GM12874 (cell line): ENCODE data around the gene ADGRD2.

Source experiments
- TF ChIP-seq, protein P1 (sequence below): IDR thresholded peaks from 2 replicates; pipeline ENCODE4 v1.5.1; 2011; ENCODE audit warnings: low read depth, mild to moderate bottlenecking, control low read depth, low read length, moderate library complexity; ENCODE audit not compliant: insufficient read depth

Gene ADGRD2

DNA sequence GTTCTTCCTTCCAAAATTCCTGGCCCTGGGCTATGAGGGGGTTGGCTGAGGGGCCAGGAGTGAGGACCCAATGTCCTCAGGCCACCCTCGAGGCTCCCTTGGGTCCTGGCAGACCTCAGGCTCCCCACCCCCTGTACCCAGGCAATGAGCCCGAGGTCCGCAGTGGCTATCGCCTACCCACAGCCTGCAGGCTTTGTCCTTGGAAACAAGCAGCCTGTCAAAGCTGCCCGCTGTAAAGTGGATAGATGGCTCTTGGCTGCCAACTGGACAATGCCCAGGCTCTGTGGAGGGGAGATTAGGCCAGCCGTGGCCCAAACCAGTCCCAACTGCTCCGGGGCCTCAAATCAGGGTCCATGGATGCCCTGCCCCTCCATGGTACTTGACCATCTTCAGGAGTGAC, 2.2 kb upstream of the ADGRD2 start:
- TF ChIP-seq, protein P1, sequence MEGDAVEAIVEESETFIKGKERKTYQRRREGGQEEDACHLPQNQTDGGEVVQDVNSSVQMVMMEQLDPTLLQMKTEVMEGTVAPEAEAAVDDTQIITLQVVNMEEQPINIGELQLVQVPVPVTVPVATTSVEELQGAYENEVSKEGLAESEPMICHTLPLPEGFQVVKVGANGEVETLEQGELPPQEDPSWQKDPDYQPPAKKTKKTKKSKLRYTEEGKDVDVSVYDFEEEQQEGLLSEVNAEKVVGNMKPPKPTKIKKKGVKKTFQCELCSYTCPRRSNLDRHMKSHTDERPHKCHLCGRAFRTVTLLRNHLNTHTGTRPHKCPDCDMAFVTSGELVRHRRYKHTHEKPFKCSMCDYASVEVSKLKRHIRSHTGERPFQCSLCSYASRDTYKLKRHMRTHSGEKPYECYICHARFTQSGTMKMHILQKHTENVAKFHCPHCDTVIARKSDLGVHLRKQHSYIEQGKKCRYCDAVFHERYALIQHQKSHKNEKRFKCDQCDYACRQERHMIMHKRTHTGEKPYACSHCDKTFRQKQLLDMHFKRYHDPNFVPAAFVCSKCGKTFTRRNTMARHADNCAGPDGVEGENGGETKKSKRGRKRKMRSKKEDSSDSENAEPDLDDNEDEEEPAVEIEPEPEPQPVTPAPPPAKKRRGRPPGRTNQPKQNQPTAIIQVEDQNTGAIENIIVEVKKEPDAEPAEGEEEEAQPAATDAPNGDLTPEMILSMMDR, result no peak

DNA sequence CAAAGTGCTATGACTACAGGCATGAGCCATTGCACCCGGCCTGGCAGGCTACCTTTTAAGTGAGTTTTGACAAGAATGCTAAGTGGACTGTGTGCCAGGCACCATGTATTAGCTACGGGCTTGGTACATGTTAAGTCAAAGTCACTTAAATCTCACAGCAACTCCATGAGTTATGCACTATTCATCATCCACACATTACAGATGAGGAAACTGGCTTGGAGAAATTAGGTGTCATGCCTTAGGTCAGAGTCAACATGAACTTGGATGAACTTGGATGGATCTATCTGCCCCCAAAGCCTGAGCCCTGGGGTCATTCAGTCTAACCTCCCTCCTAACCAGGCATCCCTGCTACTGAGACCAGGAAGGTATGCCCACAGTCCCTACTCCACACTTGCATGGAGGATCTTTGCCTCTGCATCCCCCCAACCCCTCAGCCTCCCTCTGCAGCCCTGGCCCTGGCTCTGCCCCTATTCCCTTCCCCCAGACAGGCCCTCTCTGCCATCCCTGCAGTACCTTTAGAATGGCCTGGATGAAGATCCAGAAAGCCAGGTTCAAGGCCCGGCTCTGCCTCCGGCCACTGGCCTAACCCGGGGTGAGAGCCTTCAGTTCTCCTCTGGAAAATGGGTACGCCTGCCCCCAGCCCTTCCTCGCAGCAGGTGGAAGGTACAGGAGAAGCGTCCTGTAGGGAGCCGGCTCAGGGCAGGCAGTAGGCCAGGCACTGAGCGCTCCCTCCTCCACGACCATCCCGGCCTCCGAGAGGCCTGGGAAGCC, 685 bp upstream of the ADGRD2 start:
- TF ChIP-seq, protein P1, result no peak

- TF ChIP-seq, protein P1, result no peak
Measured at GRCh38 chr9:124450931-124451661, 845 bp downstream of the ADGRD2 start.

GRCh38 chr9:124452326-124452725, 2.1 kb downstream of the ADGRD2 start:
- TF ChIP-seq, protein P1, result no peak

GRCh38 chr9:124452841-124453585, 2.8 kb downstream of the ADGRD2 start:
- TF ChIP-seq, protein P1, result no peak

GRCh38 chr9:124453586-124454191, 3.4 kb downstream of the ADGRD2 start:
- TF ChIP-seq, protein P1, result no peak

DNA sequence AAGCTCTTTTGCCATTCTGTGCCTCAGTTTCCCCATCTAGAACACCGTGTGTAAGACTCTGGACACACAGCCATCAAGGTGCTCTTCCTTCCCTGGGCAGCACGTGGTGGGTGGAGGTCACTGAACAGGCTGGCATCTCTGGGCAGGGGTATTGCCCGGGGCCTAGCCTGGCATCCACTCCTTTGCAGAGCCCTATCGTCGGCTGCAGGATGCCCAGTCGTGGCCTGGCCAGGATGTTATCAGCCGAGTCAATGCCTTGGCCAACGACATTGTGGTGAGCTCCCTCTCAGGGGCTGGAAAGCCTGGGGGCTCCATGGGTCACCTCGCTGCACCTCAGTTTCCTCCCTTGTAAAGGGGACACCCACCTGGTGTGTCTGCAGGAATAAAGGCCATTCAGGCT, 4.0 kb downstream of the ADGRD2 start:
- TF ChIP-seq, protein P1, result no peak
